ENCODE results near the gene TACC2.

The TACC2 gene

DNA sequence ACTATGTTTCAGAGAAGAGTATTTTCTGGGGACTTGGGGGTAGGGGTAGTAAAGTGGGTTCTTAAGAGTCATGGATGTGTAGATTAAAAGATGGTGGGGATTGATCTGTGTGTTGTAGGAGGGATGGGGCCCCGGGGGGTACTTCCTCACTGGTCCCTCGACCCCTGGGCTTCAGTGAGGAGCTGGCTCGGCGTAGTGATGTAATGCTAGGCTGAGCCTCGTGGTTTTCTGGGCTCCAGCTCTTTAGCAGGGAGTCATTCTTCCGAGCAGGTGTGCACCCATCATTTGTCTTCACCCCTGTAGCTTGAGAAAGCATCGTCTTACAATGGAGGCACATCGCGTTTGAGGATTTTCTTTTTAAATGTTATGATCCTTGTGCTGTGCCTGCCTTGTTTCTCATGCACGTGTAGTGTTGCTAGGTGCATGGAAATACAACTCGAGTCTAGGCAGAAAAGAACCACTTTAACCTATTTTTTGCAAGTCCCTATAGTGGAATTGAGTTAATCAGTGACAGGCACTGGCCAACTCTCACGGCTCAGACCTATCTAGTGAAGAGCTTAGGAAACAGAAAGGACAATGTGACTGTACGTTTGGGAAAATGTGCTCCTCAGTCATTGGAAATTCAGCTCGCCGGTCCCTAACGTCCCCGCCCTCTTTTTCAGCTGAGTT, 176.0 kb downstream of the TACC2 start:
- DNase-seq = no peak
- no peaks in the 10 kb centered on the region for H3K36me3 ChIP-seq (ENCODE audit: control insufficient read depth, insufficient read depth, low read length)
- H3K4me3 ChIP-seq (ENCODE audit: low read length) = no peak overlapping the region
- no peak overlapping the region for H3K4ac ChIP-seq (ENCODE audit: low read depth, low read length)
- H4K5ac ChIP-seq (ENCODE audit: low read length) = no peak overlapping the region
- H3K79me1 ChIP-seq (ENCODE audit: low read length) = peaks cover 13% of the 10 kb centered on the region
- H2BK5ac ChIP-seq (ENCODE audit: low read length) = no peak overlapping the region
- WGBS (ENCODE audit: extremely low coverage, insufficient coverage, low lambda C conversion rate) = no CpG with 5 or more reads among the region's 17 CpGs
- H3K4me1 ChIP-seq (ENCODE audit: control insufficient read depth, low read depth, low read length) = peaks cover 8% of the 10 kb centered on the region
- H2BK15ac ChIP-seq (replicated peaks; ENCODE audit: low read depth) = no peak overlapping the region
- H3K27me3 ChIP-seq (ENCODE audit: insufficient read depth, low read length, poor library complexity) = no peaks in the 10 kb centered on the region
- H3K56ac ChIP-seq (ENCODE audit: low read length) = peak overlapping the region; percentile 87
- H3K79me2 ChIP-seq (ENCODE audit: control insufficient read depth, insufficient read depth, low read length) = peaks cover 14% of the 10 kb centered on the region
- no peak overlapping the region for H3K4me2 ChIP-seq (ENCODE audit: low read length)
- no peak overlapping the region for H3K27ac ChIP-seq (ENCODE audit: low read depth, low read length)
- H2BK120ac ChIP-seq (ENCODE audit: low read depth, low read length) = no peak overlapping the region
- H3K18ac ChIP-seq (ENCODE audit: low read length) = no peak overlapping the region
- no peak overlapping the region for H3K23ac ChIP-seq (ENCODE audit: low read length)
- peak overlapping the region; percentile 12 for H3K9ac ChIP-seq (ENCODE audit: low read length)
- H4K8ac ChIP-seq (ENCODE audit: low read depth, low read length) = no peak overlapping the region
- H2AK5ac ChIP-seq (ENCODE audit: low read length) = no peak overlapping the region

DNA sequence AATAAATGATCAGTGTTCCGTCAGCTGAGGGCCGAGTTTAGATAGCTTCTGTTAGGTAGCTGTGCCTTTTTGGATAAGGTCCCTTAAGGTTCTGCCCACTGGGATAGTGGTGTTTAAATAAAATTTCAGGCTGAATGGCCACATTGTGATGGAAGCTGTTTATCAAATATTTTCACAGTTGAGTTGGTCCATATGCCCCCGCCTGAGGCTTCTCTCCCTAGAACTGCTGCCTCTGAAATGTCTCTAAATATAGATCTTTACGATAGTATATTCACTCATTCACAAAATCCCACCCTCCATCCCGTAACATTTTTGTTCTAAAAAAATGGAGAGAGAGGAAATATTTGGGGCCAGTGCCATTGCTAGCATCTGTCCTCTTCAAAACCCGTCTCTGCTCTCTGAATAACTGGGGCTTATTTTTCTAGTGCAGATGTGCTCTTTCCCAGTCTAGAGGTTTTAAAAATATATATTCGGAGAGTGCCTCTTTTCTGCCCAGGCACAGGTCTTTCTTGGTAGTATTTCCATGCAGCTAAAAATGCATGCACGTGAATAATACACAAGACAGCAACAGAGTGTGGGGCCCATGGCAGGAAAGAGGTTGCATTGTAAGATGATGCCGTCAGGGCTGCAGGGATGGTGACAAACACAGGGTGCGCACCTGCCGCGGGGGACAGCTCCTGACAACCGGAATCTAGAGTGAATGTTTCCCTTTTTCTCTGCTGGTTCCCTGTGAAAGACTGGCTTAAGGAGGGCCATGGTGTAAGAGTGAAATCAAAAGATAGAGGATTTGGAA, 176.7 kb downstream of the TACC2 start:
- WGBS (ENCODE audit: extremely low coverage, insufficient coverage, low lambda C conversion rate) = no CpG with 5 or more reads among the region's 13 CpGs
- no peak overlapping the region for H3K23ac ChIP-seq (ENCODE audit: low read length)
- no peaks in the 10 kb centered on the region for H3K27me3 ChIP-seq (ENCODE audit: insufficient read depth, low read length, poor library complexity)
- peaks cover 15% of the 10 kb centered on the region for H3K79me2 ChIP-seq (ENCODE audit: control insufficient read depth, insufficient read depth, low read length)
- no peak overlapping the region for H4K8ac ChIP-seq (ENCODE audit: low read depth, low read length)
- no peak overlapping the region for H3K4ac ChIP-seq (ENCODE audit: low read depth, low read length)
- no peak overlapping the region for H3K9ac ChIP-seq (ENCODE audit: low read length)
- H3K18ac ChIP-seq (ENCODE audit: low read length) = no peak overlapping the region
- no peak overlapping the region for H2BK120ac ChIP-seq (ENCODE audit: low read depth, low read length)
- no peak overlapping the region for H4K5ac ChIP-seq (ENCODE audit: low read length)
- no peak overlapping the region for H3K4me3 ChIP-seq (ENCODE audit: low read length)
- H2AK5ac ChIP-seq (ENCODE audit: low read length) = no peak overlapping the region
- H3K36me3 ChIP-seq (ENCODE audit: control insufficient read depth, insufficient read depth, low read length) = no peaks in the 10 kb centered on the region
- H2BK5ac ChIP-seq (ENCODE audit: low read length) = no peak overlapping the region
- no peak overlapping the region for H3K4me2 ChIP-seq (ENCODE audit: low read length)
- peaks cover 8% of the 10 kb centered on the region for H3K4me1 ChIP-seq (ENCODE audit: control insufficient read depth, low read depth, low read length)
- no peak for DNase-seq
- peaks cover 13% of the 10 kb centered on the region for H3K79me1 ChIP-seq (ENCODE audit: low read length)
- no peak overlapping the region for H3K56ac ChIP-seq (ENCODE audit: low read length)
- no peak overlapping the region for H2BK15ac ChIP-seq (replicated peaks; ENCODE audit: low read depth)
- no peak overlapping the region for H3K27ac ChIP-seq (ENCODE audit: low read depth, low read length)

DNA sequence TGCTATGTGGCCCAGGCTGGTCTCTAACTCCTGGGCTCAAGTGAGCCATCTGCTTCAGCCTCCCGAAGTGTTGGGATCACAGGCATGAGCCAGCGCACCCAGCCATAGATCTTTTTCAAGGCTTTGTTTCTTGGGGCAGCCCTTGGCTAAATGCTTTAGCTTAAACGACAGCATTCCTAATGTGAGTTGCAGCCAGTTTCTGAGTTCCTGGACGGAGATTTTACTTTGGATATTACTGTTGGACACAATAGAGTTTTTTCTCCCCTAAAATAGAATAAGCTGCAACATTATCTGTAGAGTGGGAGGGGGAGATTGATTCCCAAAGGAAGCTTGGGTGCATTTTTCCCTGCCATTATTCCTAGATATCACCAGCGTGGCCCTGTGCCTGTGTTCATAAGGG, 179.1 kb downstream of the TACC2 start:
- H3K4me1 ChIP-seq (ENCODE audit: control insufficient read depth, low read depth, low read length) = peaks cover 4% of the 10 kb centered on the region
- no peak overlapping the region for H4K5ac ChIP-seq (ENCODE audit: low read length)
- no peak overlapping the region for H3K18ac ChIP-seq (ENCODE audit: low read length)
- H3K4me2 ChIP-seq (ENCODE audit: low read length) = no peak overlapping the region
- H3K56ac ChIP-seq (ENCODE audit: low read length) = no peak overlapping the region
- no peak overlapping the region for H3K9ac ChIP-seq (ENCODE audit: low read length)
- no peak overlapping the region for H3K4ac ChIP-seq (ENCODE audit: low read depth, low read length)
- H3K36me3 ChIP-seq (ENCODE audit: control insufficient read depth, insufficient read depth, low read length) = no peaks in the 10 kb centered on the region
- no peak overlapping the region for H2BK5ac ChIP-seq (ENCODE audit: low read length)
- DNase-seq = no peak
- peaks cover 19% of the 10 kb centered on the region for H3K79me2 ChIP-seq (ENCODE audit: control insufficient read depth, insufficient read depth, low read length)
- no peak overlapping the region for H4K8ac ChIP-seq (ENCODE audit: low read depth, low read length)
- no peaks in the 10 kb centered on the region for H3K27me3 ChIP-seq (ENCODE audit: insufficient read depth, low read length, poor library complexity)
- WGBS (ENCODE audit: extremely low coverage, insufficient coverage, low lambda C conversion rate) = no CpG with 5 or more reads among the region's 5 CpGs
- H3K4me3 ChIP-seq (ENCODE audit: low read length) = no peak overlapping the region
- no peak overlapping the region for H2BK15ac ChIP-seq (replicated peaks; ENCODE audit: low read depth)
- H2AK5ac ChIP-seq (ENCODE audit: low read length) = no peak overlapping the region
- no peak overlapping the region for H3K27ac ChIP-seq (ENCODE audit: low read depth, low read length)
- H3K79me1 ChIP-seq (ENCODE audit: low read length) = peaks cover 14% of the 10 kb centered on the region
- H3K23ac ChIP-seq (ENCODE audit: low read length) = no peak overlapping the region
- no peak overlapping the region for H2BK120ac ChIP-seq (ENCODE audit: low read depth, low read length)

DNA sequence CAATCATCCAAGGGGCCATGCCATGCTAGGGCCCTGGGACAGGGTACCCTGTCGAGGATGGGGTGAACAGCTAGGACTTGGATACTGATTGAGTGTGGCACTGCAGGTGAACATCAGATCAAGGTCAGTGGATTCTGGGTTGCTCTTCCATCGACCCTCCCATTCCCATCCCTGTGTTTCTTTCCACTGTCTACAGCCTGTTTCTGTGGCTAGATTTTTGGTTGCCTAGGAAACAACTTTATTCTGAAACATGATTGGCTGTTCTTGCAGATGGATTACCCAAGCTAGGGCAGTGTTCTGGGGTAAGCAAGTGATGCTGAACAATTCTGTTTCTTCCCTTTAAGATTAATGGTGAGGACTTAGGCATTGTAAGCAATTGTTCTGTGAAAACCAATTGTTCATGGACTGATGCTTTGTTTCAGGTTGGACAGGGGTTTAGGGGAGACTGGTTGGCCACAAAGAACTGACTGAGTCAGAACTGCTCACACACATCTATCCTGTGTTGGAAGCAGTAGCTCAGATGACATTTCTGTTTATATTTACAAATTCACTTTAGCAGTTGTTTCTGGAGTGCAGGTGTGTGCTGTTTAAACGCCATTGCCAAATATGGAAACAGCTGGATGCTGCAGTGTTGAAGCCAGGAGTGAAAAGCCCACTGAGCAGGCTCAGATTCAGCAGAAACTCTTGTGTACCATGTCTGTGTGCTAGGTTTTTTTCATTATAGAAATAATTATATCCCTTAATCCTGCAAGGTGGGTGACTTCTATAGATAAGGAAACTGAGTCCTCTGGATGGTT, 179.8 kb downstream of the TACC2 start:
- no peak overlapping the region for H3K56ac ChIP-seq (ENCODE audit: low read length)
- peaks cover 4% of the 10 kb centered on the region for H3K4me1 ChIP-seq (ENCODE audit: control insufficient read depth, low read depth, low read length)
- peaks cover 14% of the 10 kb centered on the region for H3K79me1 ChIP-seq (ENCODE audit: low read length)
- no peak overlapping the region for H3K23ac ChIP-seq (ENCODE audit: low read length)
- H3K27ac ChIP-seq (ENCODE audit: low read depth, low read length) = no peak overlapping the region
- WGBS (ENCODE audit: extremely low coverage, insufficient coverage, low lambda C conversion rate) = no CpG with 5 or more reads among the region's 3 CpGs
- no peak overlapping the region for H4K8ac ChIP-seq (ENCODE audit: low read depth, low read length)
- H3K18ac ChIP-seq (ENCODE audit: low read length) = no peak overlapping the region
- H3K4me2 ChIP-seq (ENCODE audit: low read length) = no peak overlapping the region
- no peak overlapping the region for H2BK5ac ChIP-seq (ENCODE audit: low read length)
- H2BK120ac ChIP-seq (ENCODE audit: low read depth, low read length) = no peak overlapping the region
- H3K27me3 ChIP-seq (ENCODE audit: insufficient read depth, low read length, poor library complexity) = no peaks in the 10 kb centered on the region
- H3K4ac ChIP-seq (ENCODE audit: low read depth, low read length) = no peak overlapping the region
- H2BK15ac ChIP-seq (replicated peaks; ENCODE audit: low read depth) = no peak overlapping the region
- peaks cover 19% of the 10 kb centered on the region for H3K79me2 ChIP-seq (ENCODE audit: control insufficient read depth, insufficient read depth, low read length)
- no peak overlapping the region for H4K5ac ChIP-seq (ENCODE audit: low read length)
- H3K4me3 ChIP-seq (ENCODE audit: low read length) = no peak overlapping the region
- no peak overlapping the region for H2AK5ac ChIP-seq (ENCODE audit: low read length)
- no peaks in the 10 kb centered on the region for H3K36me3 ChIP-seq (ENCODE audit: control insufficient read depth, insufficient read depth, low read length)
- peak; percentile 14 for DNase-seq
- no peak overlapping the region for H3K9ac ChIP-seq (ENCODE audit: low read length)

DNA sequence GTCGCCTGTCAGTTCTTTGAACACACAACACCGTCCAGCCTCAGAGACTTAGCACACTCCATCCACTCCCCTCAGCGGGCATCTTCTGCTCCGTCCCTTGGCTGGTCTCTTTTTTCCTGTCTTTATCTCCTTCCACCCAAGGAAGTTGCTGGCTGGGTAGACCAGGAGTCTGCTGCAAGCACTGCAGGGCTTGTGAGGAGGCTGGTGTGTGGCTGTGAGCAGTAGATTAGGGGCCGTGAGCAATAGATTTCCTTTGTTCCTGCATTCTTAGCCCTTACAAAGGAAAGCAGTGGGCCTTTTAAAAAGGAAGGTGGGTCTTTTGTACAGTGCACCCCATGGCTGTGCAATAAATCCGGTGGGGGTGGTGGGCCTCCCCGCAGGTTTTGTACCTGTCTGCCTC, 181.8 kb downstream of the TACC2 start:
- Histone ChIP-seq H2AK5ac (ENCODE audit: low read length) (no peak overlapping the region), H3K4me1 (ENCODE audit: control insufficient read depth, low read depth, low read length) (no peaks in the 10 kb centered on the region), H3K79me1 (ENCODE audit: low read length) (peaks cover 10% of the 10 kb centered on the region), H2BK120ac (ENCODE audit: low read depth, low read length) (no peak overlapping the region), H3K4ac (ENCODE audit: low read depth, low read length) (no peak overlapping the region), H4K8ac (ENCODE audit: low read depth, low read length) (no peak overlapping the region), H3K23ac (ENCODE audit: low read length) (no peak overlapping the region), H3K27me3 (ENCODE audit: insufficient read depth, low read length, poor library complexity) (no peaks in the 10 kb centered on the region), H2BK5ac (ENCODE audit: low read length) (no peak overlapping the region), H2BK15ac (replicated peaks; ENCODE audit: low read depth) (no peak overlapping the region), H3K9ac (ENCODE audit: low read length) (no peak overlapping the region), H3K56ac (ENCODE audit: low read length) (no peak overlapping the region), H3K79me2 (ENCODE audit: control insufficient read depth, insufficient read depth, low read length) (peaks cover 13% of the 10 kb centered on the region), H3K36me3 (ENCODE audit: control insufficient read depth, insufficient read depth, low read length) (no peaks in the 10 kb centered on the region), H3K4me2 (ENCODE audit: low read length) (no peak overlapping the region), H3K4me3 (ENCODE audit: low read length) (no peak overlapping the region), H3K27ac (ENCODE audit: low read depth, low read length) (no peak overlapping the region), H4K5ac (ENCODE audit: low read length) (no peak overlapping the region), H3K18ac (ENCODE audit: low read length) (no peak overlapping the region)
- WGBS (ENCODE audit: extremely low coverage, insufficient coverage, low lambda C conversion rate) = no CpG with 5 or more reads among the region's 7 CpGs
- DNase-seq = peak; percentile 67

Data from mesendoderm (in vitro differentiated cells).